ENCODE results near the gene SMARCC1.

DNA sequence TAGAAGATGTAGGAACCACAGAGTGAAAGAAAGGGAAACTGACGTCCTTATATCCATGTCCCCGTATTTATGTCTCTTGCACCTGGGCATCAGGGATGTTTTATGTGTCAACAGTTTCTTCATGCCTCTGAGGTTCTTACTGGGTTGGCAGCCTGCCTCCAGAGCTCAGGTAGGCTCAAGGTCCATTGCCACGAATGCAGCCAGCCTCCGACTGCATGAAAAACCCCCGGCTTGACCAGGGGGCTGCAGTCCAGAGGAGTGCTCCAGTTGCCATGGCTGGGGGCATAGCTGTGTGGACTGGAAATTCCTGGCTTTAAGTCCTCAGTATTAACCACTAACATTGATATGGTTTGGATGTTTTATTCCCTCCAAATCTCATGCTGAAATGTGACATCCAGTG is 200.3 kb downstream of the SMARCC1 start:
- TF ChIP-seq, protein P1, sequence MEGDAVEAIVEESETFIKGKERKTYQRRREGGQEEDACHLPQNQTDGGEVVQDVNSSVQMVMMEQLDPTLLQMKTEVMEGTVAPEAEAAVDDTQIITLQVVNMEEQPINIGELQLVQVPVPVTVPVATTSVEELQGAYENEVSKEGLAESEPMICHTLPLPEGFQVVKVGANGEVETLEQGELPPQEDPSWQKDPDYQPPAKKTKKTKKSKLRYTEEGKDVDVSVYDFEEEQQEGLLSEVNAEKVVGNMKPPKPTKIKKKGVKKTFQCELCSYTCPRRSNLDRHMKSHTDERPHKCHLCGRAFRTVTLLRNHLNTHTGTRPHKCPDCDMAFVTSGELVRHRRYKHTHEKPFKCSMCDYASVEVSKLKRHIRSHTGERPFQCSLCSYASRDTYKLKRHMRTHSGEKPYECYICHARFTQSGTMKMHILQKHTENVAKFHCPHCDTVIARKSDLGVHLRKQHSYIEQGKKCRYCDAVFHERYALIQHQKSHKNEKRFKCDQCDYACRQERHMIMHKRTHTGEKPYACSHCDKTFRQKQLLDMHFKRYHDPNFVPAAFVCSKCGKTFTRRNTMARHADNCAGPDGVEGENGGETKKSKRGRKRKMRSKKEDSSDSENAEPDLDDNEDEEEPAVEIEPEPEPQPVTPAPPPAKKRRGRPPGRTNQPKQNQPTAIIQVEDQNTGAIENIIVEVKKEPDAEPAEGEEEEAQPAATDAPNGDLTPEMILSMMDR (IDR thresholded peaks at IDR 0.05) = no peak
- TF ChIP-seq ZFX (IDR thresholded peaks at IDR 0.05; ENCODE audit: borderline replicate concordance) = no peak
